Testis (tissue), 2 donors: Measurements from ENCODE around the gene PITRM1.
"Not testable (repeated sequence)": the region's sequence is repeated elsewhere in the genome, so short reads cannot be mapped to it uniquely, and the experiment has no call there.

Source experiments
- POLR2A ChIP-seq: fragments of 450-650 bp; IDR thresholded peaks from one replicate; pipeline ENCODE4 v1.6.1; 2017; ENCODE audit warnings: antibody characterized with exemption, mild to moderate bottlenecking, moderate library complexity
- TF ChIP-seq, protein P1 (sequence below), 3 experiments: fragments of 450-650 bp in 2 of 3; fragments of 200-600 bp in 1 of 3; sonication (generic) in 1 of 3; IDR thresholded peaks; one replicate each; pipeline ENCODE4 v1.5.1; 2016 to 2019; ENCODE audit warnings: antibody characterized with exemption in 3 of 3, mild to moderate bottlenecking in 2 of 3, moderate library complexity in 1 of 3

DNA sequence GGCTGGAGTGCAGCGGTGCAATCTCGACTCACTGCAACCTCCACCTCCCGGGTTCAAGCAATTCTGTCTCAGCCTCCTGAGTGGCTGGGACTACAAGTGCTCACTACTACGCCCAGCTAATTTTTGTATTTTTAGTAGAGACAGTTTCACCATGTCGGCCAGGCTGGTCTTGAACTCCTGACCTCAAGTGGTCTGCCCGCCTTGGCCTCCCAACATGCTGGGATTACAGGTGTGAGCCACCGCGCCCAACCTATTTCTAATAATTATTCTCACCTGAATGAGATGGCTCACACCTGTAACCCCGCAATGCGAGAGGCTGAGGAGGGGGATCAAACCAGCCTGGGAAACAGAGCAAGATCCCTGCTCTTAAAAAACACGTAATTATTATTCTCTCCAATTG, 1.1 kb downstream of the PITRM1 start:
- TF ChIP-seq POLR2A, result not testable (repeated sequence)
- TF ChIP-seq, protein P1, sequence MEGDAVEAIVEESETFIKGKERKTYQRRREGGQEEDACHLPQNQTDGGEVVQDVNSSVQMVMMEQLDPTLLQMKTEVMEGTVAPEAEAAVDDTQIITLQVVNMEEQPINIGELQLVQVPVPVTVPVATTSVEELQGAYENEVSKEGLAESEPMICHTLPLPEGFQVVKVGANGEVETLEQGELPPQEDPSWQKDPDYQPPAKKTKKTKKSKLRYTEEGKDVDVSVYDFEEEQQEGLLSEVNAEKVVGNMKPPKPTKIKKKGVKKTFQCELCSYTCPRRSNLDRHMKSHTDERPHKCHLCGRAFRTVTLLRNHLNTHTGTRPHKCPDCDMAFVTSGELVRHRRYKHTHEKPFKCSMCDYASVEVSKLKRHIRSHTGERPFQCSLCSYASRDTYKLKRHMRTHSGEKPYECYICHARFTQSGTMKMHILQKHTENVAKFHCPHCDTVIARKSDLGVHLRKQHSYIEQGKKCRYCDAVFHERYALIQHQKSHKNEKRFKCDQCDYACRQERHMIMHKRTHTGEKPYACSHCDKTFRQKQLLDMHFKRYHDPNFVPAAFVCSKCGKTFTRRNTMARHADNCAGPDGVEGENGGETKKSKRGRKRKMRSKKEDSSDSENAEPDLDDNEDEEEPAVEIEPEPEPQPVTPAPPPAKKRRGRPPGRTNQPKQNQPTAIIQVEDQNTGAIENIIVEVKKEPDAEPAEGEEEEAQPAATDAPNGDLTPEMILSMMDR (IDR thresholded peaks at IDR 0.05), result not testable (repeated sequence)
